Muscle layer of duodenum (tissue), 2 donors: ENCODE measurements around the gene IFNA17.
"Not testable (repeated sequence)": the region's sequence is repeated elsewhere in the genome, so short reads cannot be mapped to it uniquely, and the experiment has no call there.

Experiments
- H3K27ac ChIP-seq: one replicate; pipeline ENCODE4 v1.7.0; 2013; ENCODE audit warnings: mild to moderate bottlenecking, low read length
- H3K27me3 ChIP-seq: one replicate; pipeline ENCODE4 v1.7.0; 2013; ENCODE audit warnings: low read depth, mild to moderate bottlenecking, control low read depth, low read length
- H3K36me3 ChIP-seq, 2 donors: one replicate each; pipeline ENCODE4 v1.7.0; 2013; ENCODE audit warnings: low read length in 2 of 2, control low read depth in 1 of 2, mild to moderate bottlenecking in 1 of 2; ENCODE audit not compliant: insufficient read depth in 2 of 2, control insufficient read depth in 1 of 2
- H3K4me1 ChIP-seq, 2 donors: one replicate each; pipeline ENCODE4 v1.7.0; 2013; ENCODE audit warnings: low read length in 2 of 2, mild to moderate bottlenecking in 2 of 2, control low read depth in 1 of 2, moderate library complexity in 1 of 2; ENCODE audit not compliant: insufficient read depth in 2 of 2, control insufficient read depth in 1 of 2
- H3K4me3 ChIP-seq, 2 donors: one replicate each; pipeline ENCODE4 v1.7.0; 2013; ENCODE audit warnings: low read length in 2 of 2, low read depth in 1 of 2, mild to moderate bottlenecking in 1 of 2
- H3K9me3 ChIP-seq, 2 donors: one replicate each; pipeline ENCODE4 v1.7.0; 2013; ENCODE audit warnings: low read length in 2 of 2, control low read depth in 1 of 2, mild to moderate bottlenecking in 1 of 2; ENCODE audit not compliant: control insufficient read depth in 1 of 2
- donor health status: healthy.

The IFNA17 gene

DNA sequence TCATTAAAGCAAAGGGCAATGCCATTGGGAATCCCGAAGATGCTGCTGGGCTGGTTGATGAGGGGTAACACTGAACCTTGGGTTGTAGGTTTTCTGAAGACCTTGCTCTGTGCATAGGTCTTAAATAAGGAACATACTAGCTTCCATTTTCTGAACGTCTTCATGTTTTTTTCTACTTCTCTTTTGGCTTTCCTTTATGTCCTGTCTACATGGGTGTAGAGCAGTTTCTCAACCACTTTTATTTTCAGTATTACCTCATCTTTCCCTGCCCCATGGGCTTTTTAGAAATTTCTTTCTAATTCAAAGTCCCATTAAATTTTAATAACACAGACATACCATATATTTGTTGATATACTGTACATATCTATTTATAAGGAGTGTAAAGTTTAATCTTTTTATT, 11.9 kb upstream of the IFNA17 start, which contains the start of gene IFNA14:
TSS of gene IFNA14 (minus strand) at position 95 of the 400 bp plus-strand sequence. CDS start at position 25, 70 bp downstream.
- no peak within 1 kb of the TSS for H3K27ac ChIP-seq

DNA sequence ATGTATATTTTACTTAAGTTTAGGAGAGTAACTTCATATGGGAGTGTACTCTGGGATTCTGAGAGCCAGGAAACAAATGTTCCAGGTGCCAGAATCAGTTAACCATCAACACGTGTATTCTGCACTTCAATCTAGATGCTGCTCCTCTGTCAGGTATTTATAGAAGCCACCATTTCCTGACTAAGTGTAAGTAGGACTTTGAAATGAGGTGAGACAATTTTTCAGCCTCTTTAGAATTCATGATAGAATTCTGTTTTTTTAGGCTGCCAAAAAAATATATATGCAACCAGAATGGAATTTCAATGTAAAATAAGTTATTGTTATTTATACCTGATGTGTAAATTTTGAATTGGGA, 8.3 kb upstream of the IFNA17 start:
- H3K27ac ChIP-seq, H3K9me3 ChIP-seq: not testable (repeated sequence)

More for the DNA sequence above, 11.9 kb upstream of the IFNA17 start, which contains the start of gene IFNA14:
- Histone ChIP-seq H3K9me3 (no peaks in the 10 kb centered on the region), H3K36me3 (no peaks in the 10 kb centered on the region), H3K4me1 (no peaks in the 10 kb centered on the region), H3K27me3 (no peaks in the 10 kb centered on the region), H3K4me3 (no peak within 1 kb of the TSS)

DNA sequence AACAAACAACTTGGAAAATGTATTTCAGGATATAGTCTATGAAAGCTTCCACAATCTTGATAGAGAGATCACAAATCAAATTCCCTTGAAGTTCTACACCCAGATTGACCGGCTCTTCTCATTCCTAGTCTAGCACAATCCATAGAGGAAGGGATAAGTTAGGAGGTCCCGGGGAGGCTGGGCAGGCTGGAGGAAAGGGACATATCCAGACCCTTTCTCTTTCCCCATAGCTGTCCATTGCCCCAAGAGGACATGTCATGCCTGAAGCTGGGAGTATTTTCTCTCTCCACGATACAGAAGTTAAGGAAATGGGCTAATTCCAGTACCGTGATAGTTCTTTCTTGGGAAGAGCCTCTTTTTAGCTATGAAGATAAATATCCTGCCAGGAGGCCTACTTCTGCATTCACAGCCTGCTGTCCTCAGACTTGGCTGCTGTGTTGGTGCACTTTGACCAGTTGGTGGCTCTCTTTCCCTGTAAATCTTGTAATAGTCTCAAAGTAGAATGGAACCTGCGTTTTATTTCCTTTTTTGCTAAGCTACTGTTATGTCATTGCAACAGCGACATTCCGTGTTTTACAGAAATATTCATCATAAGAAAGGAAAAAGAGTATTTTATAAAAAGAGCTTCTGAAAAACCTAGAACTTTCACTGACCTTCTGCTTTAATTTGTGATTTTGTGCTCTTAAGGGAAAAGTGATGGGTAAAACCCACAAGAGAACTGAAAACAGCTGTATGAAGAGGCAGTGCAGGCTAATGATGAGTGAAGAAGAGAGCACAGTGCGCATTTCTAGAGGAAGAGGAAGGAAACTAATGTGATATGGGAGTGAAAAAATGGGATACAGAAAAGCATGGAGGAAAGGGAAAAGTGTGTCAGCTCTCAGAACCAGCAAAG, 7.7 kb upstream of the IFNA17 start:
- H3K4me3 ChIP-seq, H3K4me1 ChIP-seq, H3K27ac ChIP-seq, H3K27me3 ChIP-seq, H3K9me3 ChIP-seq, H3K36me3 ChIP-seq: not testable (repeated sequence)

More for the DNA sequence above, 8.3 kb upstream of the IFNA17 start:
- not testable (repeated sequence) for H3K36me3 ChIP-seq, H3K4me1 ChIP-seq, H3K27me3 ChIP-seq, H3K4me3 ChIP-seq

DNA sequence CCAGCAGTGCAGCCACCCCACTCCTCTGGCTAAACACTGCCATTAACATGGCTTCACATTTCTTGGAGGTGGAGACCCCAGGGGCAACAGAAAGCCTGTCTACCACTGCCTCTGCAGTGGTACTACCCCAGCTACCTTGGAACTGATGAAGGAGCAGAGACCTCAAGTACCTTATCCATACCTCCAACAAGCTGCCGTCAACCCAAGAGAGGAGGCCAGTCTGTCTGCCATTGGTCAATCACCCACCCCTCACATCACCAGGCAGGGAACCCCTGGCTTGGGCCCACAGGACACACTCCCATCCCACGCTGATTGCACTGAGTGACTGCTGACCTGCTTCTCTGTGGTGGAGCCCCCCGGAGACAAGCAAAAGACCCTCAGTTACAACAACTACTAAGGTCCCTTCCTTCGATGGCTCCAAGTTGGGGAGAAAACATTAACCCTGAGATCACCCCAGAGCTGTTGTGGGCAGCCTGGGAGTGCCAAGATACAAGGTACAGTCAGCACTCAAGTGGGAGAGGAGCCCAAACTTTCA, 6.2 kb upstream of the IFNA17 start:
- Histone ChIP-seq H3K9me3 (no peaks in the 10 kb centered on the region), H3K36me3 (no peaks in the 10 kb centered on the region), H3K27me3 (no peaks in the 10 kb centered on the region)

DNA sequence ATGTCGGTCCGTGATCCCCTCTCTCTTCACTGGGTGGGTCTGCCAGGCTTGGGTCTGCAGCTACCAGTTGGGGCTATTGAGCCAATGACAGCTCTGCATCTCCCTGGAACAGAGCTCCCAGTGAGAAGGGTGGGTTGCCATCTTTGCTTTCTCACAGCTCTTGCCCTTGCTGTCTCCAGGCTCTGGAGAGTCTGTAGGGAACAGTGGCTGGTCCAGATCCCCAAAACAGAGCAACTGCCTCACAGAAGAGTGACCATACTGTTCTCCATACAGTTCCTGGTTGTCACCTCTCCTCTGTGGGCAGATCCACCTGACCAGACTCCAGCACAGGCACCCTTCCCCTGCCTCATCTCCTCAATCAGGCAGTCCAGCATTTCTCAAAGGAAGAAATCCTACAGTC, 5.2 kb upstream of the IFNA17 start:
- Histone ChIP-seq H3K4me1 (no peaks in the 10 kb centered on the region), H3K9me3 (no peaks in the 10 kb centered on the region), H3K36me3 (no peaks in the 10 kb centered on the region), H3K4me3 (no peak overlapping the region), H3K27ac (no peak overlapping the region), H3K27me3 (no peaks in the 10 kb centered on the region)

More for the DNA sequence above, 6.2 kb upstream of the IFNA17 start:
- Histone ChIP-seq H3K4me1 (no peaks in the 10 kb centered on the region), H3K27ac (no peak overlapping the region), H3K4me3 (no peak overlapping the region)

DNA sequence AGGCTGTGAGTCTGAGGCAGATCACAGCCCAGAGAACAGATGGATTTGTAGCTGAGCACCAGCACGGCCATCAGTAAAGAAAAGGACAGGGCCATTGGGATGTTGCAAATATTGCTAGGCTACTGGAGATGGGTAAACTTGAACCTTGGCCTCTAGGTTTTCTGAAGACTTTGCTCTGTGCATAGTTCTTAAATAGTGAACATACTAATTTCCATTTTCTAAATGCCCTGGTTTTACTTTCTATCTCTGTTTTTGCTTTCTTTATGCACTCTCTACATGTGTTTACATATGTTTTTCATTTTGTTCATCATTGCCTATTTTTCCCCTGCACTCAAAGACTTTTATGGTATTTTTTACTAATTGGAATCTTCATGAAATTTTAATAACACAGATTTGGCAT, 10.8 kb downstream of the IFNA17 start, which contains the start of gene IFNA16:
TSS of gene IFNA16 (minus strand) at position 101 of the 400 bp plus-strand sequence. CDS start at position 95, 6 bp downstream.
- not testable (repeated sequence) for H3K27me3 ChIP-seq, H3K4me1 ChIP-seq, H3K27ac ChIP-seq, H3K9me3 ChIP-seq, H3K4me3 ChIP-seq, H3K36me3 ChIP-seq

DNA sequence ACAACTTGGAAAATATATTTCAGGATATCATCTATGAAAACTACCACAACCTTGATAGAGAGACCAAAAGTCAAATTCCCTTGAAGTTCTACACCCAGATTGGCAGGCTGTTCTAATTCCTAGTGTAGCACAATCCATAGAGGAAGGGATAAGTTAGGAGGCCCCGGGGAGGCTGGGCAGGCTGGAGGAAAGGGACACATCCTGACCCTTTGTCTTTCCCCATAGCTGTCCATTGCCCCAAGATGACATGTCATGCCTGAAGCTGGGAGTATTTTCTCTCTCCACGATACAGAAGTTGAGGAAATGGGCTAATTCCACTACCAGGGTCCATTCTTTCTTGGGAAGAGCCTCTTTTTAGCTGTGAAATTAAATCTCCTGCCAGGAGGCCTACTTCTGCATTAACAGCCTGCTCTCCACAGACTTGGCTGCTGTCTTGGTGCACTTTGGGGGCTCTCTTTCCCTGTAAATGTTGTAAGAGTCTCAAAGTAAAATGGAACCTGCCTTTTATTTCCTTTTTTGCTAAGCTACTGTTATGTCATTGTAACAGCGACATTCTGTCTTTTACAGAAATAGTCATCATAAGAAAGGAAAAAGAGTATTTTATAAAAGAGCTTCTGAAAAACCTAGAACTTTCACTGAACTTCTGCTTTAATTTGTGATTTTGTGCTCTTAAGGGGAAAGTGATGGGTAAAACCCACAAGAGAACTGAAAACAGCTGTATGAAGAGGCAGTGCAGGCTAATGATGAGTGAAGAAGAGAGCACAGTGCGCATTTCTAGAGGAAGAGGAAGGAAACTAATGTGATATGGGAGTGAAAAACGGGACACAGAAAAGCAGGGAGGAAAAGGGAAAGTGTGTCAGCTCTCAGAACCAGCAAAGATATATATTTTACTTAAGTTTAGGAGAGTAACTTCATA, 14.4 kb downstream of the IFNA17 start:
- H3K4me1 ChIP-seq, H3K4me3 ChIP-seq, H3K36me3 ChIP-seq, H3K9me3 ChIP-seq, H3K27me3 ChIP-seq, H3K27ac ChIP-seq: not testable (repeated sequence)

DNA sequence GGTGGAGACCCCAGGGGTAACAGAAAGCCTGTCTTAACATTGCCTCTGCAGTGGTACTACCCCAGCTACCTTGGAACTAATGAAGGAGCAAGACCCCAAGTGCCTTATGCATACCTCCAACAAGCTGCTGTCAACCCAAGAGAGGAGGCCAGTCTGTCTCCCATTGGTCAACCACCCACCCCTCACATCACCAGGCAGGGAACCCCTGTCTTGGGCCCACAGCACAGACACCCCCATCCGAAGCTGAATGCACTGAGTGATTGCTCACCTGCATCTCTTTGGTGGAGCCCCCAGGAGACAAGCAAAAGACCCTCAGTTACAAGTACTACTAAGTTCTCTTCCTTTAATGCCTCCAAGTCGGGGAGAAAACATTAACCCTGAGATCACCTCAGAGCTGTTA, 15.9 kb downstream of the IFNA17 start:
- not testable (repeated sequence) for H3K9me3 ChIP-seq, H3K27me3 ChIP-seq, H3K27ac ChIP-seq, H3K36me3 ChIP-seq, H3K4me3 ChIP-seq, H3K4me1 ChIP-seq

DNA sequence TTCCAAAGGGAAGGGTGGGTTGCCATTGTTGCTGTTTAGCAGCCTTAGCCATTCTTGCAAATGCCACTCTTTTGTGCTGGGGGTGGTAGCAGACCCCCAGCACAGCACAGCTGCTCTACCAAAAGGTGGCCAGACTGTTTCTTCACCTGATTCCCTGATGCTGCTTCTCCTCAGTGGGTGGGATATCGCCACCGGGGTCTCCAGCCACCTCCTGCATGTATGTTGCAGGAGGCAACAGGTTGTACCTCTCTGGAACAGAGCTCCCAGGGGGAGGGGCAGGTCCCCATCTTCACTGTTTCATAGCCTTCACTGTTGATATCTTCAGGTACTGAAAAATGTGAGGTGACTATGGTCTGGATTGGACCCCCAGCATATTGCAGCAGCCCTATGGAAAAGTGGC, 17.2 kb downstream of the IFNA17 start:
- not testable (repeated sequence) for H3K9me3 ChIP-seq, H3K27me3 ChIP-seq, H3K4me3 ChIP-seq, H3K27ac ChIP-seq, H3K36me3 ChIP-seq, H3K4me1 ChIP-seq

DNA sequence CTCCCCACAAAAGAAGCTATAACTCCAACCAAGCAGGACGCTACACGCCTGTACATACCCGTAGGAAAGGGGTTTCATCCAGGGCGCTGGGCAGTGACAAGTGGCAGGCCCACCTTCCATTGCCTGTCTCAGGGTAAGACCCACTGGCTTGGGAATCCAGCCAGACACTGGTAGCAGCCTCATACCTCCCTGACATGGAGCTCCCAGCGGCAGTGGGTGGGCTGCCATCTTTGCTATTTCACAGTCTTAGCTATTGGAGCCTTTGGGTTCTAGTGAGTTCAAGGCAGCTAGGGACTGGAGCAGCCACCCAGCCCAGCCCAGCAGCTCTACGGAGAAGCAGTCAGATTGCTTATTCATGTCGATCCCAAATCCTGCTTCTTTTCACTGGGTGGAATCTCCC, 17.7 kb downstream of the IFNA17 start:
- Histone ChIP-seq H3K4me3 (no peak overlapping the region), H3K36me3 (no peaks in the 10 kb centered on the region), H3K4me1 (no peaks in the 10 kb centered on the region), H3K27me3 (no peaks in the 10 kb centered on the region), H3K27ac (no peak overlapping the region), H3K9me3 (no peaks in the 10 kb centered on the region)

DNA sequence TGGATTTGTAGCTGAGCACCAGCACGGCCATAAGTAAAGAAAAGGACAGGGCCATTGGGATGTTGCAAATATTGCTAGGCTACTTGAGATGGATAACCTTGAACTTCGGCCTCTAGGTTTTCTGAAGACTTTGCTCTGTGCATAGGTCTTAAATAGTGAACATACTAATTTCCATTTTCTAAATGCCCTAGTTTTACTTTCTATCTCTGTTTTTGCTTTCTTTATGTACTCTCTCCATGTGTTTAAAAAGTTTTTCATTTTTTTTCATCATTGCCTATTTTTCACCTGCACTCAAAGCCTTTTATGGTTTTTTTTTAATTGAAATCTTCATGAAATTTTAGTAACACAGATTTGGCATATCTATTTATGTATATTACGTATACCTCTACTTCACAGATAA, 21.0 kb downstream of the IFNA17 start, which contains the start of gene IFNA10:
TSS of gene IFNA10 (minus strand) at position 101 of the 400 bp plus-strand sequence. CDS start at position 55, 46 bp downstream.
- H3K4me1 ChIP-seq, H3K36me3 ChIP-seq, H3K9me3 ChIP-seq, H3K27ac ChIP-seq, H3K27me3 ChIP-seq, H3K4me3 ChIP-seq: not testable (repeated sequence)
